HepG2 (cell line): ENCODE results near the gene ADAMTS14. TPM values are rescaled to one million over a fixed set of nuclear protein-coding genes. Genes with fewer than 3 reads are reported as not detected.

Experiments
- ATAC-seq: fragments of 200-7000 bp; cut with Tn5 transposase; 3 replicates; pipeline ENCODE4 v1.9.1; 2020; ENCODE audit warnings: mild to moderate bottlenecking, moderate library complexity
- BruUV-seq: library from RNA; stranded (reverse); fragments of 400-500 nt; replicated peaks from 2 replicates; lab custom pipeline; 2021; lab: Mats Ljungman, UMichigan
- CTCF ChIA-PET: fragments of 300-600 bp; formaldehyde crosslinking; extraction: SDS; loops from one replicate; lab custom pipeline; 2021; ENCODE audit warnings: low total read pairs, inconsistent platforms, low intra/inter-chr PET ratio; lab: Yijun Ruan, JAX
- POLR2A ChIA-PET: fragments of 350-600 bp; sonication (Branson Sonifier 250); formaldehyde crosslinking; loops from one replicate; lab custom pipeline; 2020; ENCODE audit warnings: antibody characterized with exemption, inconsistent platforms; lab: Yijun Ruan, JAX
- DNase-seq: peaks from one replicate; pipeline ENCODE4 v3.0.0-alpha.2; 2015; ENCODE audit warnings: low spot score
- FAIRE-seq: peaks from 3 replicates; lab custom pipeline; 2011; peaks lifted over from hg19 to GRCh38; lab: Jason Lieb, UNC
- H2AFZ ChIP-seq: one replicate; pipeline ENCODE4 v1.6.1; 2011; ENCODE audit warnings: low read length, inconsistent platforms
- H3K27ac ChIP-seq: fragments of 300-600 bp; 3 replicates; pipeline ENCODE4 v1.8.0; 2011; ENCODE audit warnings: mixed run types, mild to moderate bottlenecking, mixed read lengths, low read length, inconsistent platforms; ENCODE audit not compliant: insufficient read depth; ENCODE audit errors: extremely low read length
- H3K27me3 ChIP-seq, 2 experiments: fragments of 200-600 bp in 1 of 2; 2 replicates in 1 of 2; 3 replicates in 1 of 2; pipeline versions ENCODE4 v1.6.0 to v1.8.0; 2011; ENCODE audit warnings: low read length in 2 of 2, mild to moderate bottlenecking in 2 of 2, moderate library complexity in 2 of 2, inconsistent platforms in 1 of 2; ENCODE audit not compliant: insufficient read depth in 2 of 2, control insufficient read depth in 1 of 2
- H3K36me3 ChIP-seq, 2 experiments: fragments of 200-600 bp in 1 of 2; replicated peaks in 1 of 2; 2 replicates in 1 of 2; 3 replicates in 1 of 2; pipeline versions ENCODE4 v1.5.1 to v1.8.0; 2011; ENCODE audit warnings: low read length in 2 of 2, inconsistent platforms in 1 of 2; ENCODE audit not compliant: insufficient read depth in 2 of 2, control insufficient read depth in 1 of 2
- H3K4me1 ChIP-seq: 2 replicates; pipeline ENCODE4 v1.5.1; 2012; ENCODE audit warnings: low read length, inconsistent platforms; ENCODE audit not compliant: insufficient read depth
- H3K4me2 ChIP-seq: 2 replicates; pipeline ENCODE4 v1.6.0; 2011; ENCODE audit warnings: low read depth, low read length, inconsistent platforms
- H3K4me3 ChIP-seq, 3 experiments: fragments of 200-600 bp in 1 of 3; sonication (generic), shearing (Covaris generic) in 1 of 3; replicated peaks in 1 of 3; 2 replicates each; pipeline ENCODE4 v1.5.1; 2011 to 2016; ENCODE audit warnings: low read length in 3 of 3, inconsistent platforms in 2 of 3, low read depth in 2 of 3, mild to moderate bottlenecking in 2 of 3, control low read depth in 1 of 3, mixed read lengths in 1 of 3; ENCODE audit not compliant: insufficient read depth in 1 of 3
- H3K79me2 ChIP-seq: one replicate; pipeline ENCODE4 v1.6.1; 2011; ENCODE audit warnings: low read length, inconsistent platforms; ENCODE audit not compliant: insufficient read depth
- H3K9ac ChIP-seq: 2 replicates; pipeline ENCODE4 v1.6.0; 2011; ENCODE audit warnings: mild to moderate bottlenecking, low read depth, low read length, inconsistent platforms; ENCODE audit not compliant: insufficient read depth
- H3K9me3 ChIP-seq: 2 replicates; pipeline ENCODE4 v1.5.1; 2012; ENCODE audit warnings: mild to moderate bottlenecking, low read length
- H4K20me1 ChIP-seq: 2 replicates; pipeline ENCODE4 v1.6.0; 2011; ENCODE audit warnings: inconsistent platforms, mild to moderate bottlenecking, low read length, moderate library complexity; ENCODE audit not compliant: insufficient read depth
- FOSL2 ChIP-seq: sonication (generic); formaldehyde crosslinking; IDR thresholded peaks from 2 replicates; pipeline ENCODE4 v1.4.0; 2020; ENCODE audit warnings: missing genetic modification reagents
- HDAC6 ChIP-seq: fragments of 200-600 bp; sonication (generic); IDR thresholded peaks from 2 replicates; pipeline ENCODE4 v1.7.0; 2017; ENCODE audit warnings: mild to moderate bottlenecking, antibody characterized with exemption, low read length, low read depth
- MAF1 ChIP-seq: sonication (generic); formaldehyde crosslinking; IDR thresholded peaks from 2 replicates; pipeline ENCODE4 v1.5.0; 2020; ENCODE audit warnings: missing genetic modification reagents, borderline replicate concordance
- MNT ChIP-seq: fragments of 450-650 bp; IDR thresholded peaks from 2 replicates; pipeline ENCODE4 v1.6.1; 2016
- SRSF4 ChIP-seq: fragments of 200-400 bp; formaldehyde crosslinking; IDR thresholded peaks from one replicate; pipeline ENCODE4 v1.6.1; 2018; ENCODE audit warnings: mild to moderate bottlenecking, low read depth, low read length, moderate library complexity; ENCODE audit not compliant: poor library complexity, severe bottlenecking
- WGBS: methylation state at CpG from one replicate; pipeline ENCODE4 v1.1.6; 2017; ENCODE audit warnings: low lambda C conversion rate; 5-methylcytosine and 5-hydroxymethylcytosine counted together
- in situ Hi-C: cut with HindIII; loops from 2 replicates; pipeline ENCODE4 v1.10.0; 2017; ENCODE audit warnings: low pct_unique_long_range_greater_than_20kb; ENCODE audit not compliant: extremely low pct_ligation_motif_present
- intact Hi-C: fragments of 100-400 bp; cut with micrococcal nuclease; formaldehyde crosslinking; loops from one replicate; pipeline ENCODE4 v1.10.0; 2022; ENCODE audit not compliant: unreplicated experiment
- polyA plus RNA-seq, 8 experiments: library from polyadenylated mRNA; depleted of rRNA in 3 of 8; stranded (reverse) in 7 of 8; unstranded in 1 of 8; fragments of >200 nt; fragmentation: Illumina TruSeq in 4 of 8; extraction: Trizol in 4 of 8; gene quantifications; 2 replicates each; pipeline versions ENCODE4 v1.2.1 to v1.2.3, GENCODE V29; 2011 to 2016; ENCODE audit warnings: low read depth in 4 of 8, missing spikeins in 1 of 8, mixed read lengths in 1 of 8; ENCODE audit not compliant: insufficient read depth in 1 of 8
- total RNA-seq, 5 experiments: library from RNA; depleted of rRNA; stranded (reverse); fragments of >200 nt; fragmentation: Illumina TruSeq; extraction: Trizol; gene quantifications; 2 replicates each; pipeline ENCODE4 v1.2.3, GENCODE V29; 2016; ENCODE audit warnings: low read depth in 1 of 5

The ADAMTS14 gene
- total and polyA plus RNA-seq, 2 of the 13 experiments (the other 11 are each of a cell fraction or from before 2014, with no cell fraction given) = 0.04 to 0.07 TPM

- Histone ChIP-seq H3K9me3 (no peaks in the 10 kb centered on the region), H3K4me2 (no peak overlapping the region), H4K20me1 (no peaks in the 10 kb centered on the region), H3K79me2 (no peaks in the 10 kb centered on the region), H3K27me3 (no peaks in the 10 kb centered on the region; a peak in 2 of 5 replicates), H3K4me3 (no peak overlapping the region), H3K36me3 (no peaks in the 10 kb centered on the region), H3K9ac (no peak overlapping the region), H3K4me1 (peaks cover 12% of the 10 kb centered on the region), H2AFZ (no peak overlapping the region), H3K27ac (no peak overlapping the region)
- POLR2A ChIA-PET = no interaction called here
- CTCF ChIA-PET = no interaction called here
- BruUV-seq = no TSS peak
- DNase-seq (peak; percentile 51), ATAC-seq (no peak), FAIRE-seq (no peak)
- TF ChIP-seq HDAC6 = no peak
- TF ChIP-seq FOSL2 (CRISPR knock-in tag) = peak; percentile 51; the same call in 1 of the 2 replicates
- TF ChIP-seq MNT = no peak
- in situ Hi-C loops (no loop called here), intact Hi-C loops (no loop called here)
- 0% methylated on average over 2 of the region's 2 CpGs for WGBS
Observed at GRCh38 chr10:70804421-70804808, 132.1 kb downstream of the ADAMTS14 start.

- ATAC-seq (no peak), DNase-seq (no peak), FAIRE-seq (no peak)
- TF ChIP-seq MAF1 (CRISPR knock-in tag) (no peak), SRSF4 (no peak)
- Histone ChIP-seq H3K27ac (no peak overlapping the region), H3K4me2 (no peak overlapping the region), H3K27me3 (no peaks in the 10 kb centered on the region; a peak in 2 of 5 replicates), H3K4me3 (no peak overlapping the region), H3K4me1 (peaks cover 17% of the 10 kb centered on the region), H3K9me3 (no peaks in the 10 kb centered on the region), H3K79me2 (no peaks in the 10 kb centered on the region), H4K20me1 (no peaks in the 10 kb centered on the region), H3K36me3 (no peaks in the 10 kb centered on the region), H2AFZ (no peak overlapping the region), H3K9ac (no peak overlapping the region)
- WGBS = 93% methylated on average over 3 of the region's 3 CpGs
- in situ Hi-C loops = no loop called here
- intact Hi-C loops = no loop called here
- ChIA-PET POLR2A (no interaction called here), CTCF (no interaction called here)
- BruUV-seq = no TSS peak
Observed at GRCh38 chr10:70805619-70806215, 133.4 kb downstream of the ADAMTS14 start.
